Measurements from ENCODE around the gene LRP2.

The LRP2 gene

DNA sequence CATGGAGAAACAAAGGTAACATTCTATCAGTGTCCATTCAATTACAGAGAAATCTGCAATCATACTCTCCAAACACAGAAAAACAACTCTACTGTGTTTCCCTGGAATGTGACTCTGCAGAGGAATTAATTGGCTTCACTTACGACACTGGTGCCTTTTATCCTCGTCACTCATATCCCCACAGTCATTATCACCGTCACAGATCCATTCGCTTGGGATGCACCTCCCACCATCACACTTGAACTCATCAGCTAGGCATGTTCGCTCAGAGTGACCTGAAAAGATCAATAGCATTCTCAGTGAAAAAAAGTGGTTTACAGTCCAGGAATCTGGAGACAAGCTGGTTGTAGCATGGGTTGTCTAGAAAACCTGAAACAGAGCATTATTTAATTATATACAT, 168.7 kb downstream of the LRP2 start:
- Histone ChIP-seq H3K27ac (ENCODE audit: low read length, poor library complexity, severe bottlenecking) (no peak overlapping the region), H3K4ac (ENCODE audit: low read depth in 1 of 2, low read length in 2 of 2) (no peak overlapping the region), H2BK15ac (ENCODE audit: low read depth, poor library complexity, severe bottlenecking) (no peak overlapping the region), H3K9me3 (ENCODE audit: control insufficient read depth, low read length) (no peaks in the 10 kb centered on the region), H3K27me3 (ENCODE audit: control insufficient read depth in 1 of 2, insufficient read depth in 1 of 2, low read length in 2 of 2) (no peaks in the 10 kb centered on the region), H3K4me2 (ENCODE audit: low read length, poor library complexity, severe bottlenecking) (no peak overlapping the region), H3K36me3 (ENCODE audit: control insufficient read depth in 1 of 2, insufficient read depth in 2 of 2, low read depth in 1 of 2, low read length in 2 of 2) (no peaks in the 10 kb centered on the region), H2AFZ (ENCODE audit: low read depth, low read length) (no peak overlapping the region), H4K91ac (ENCODE audit: low read length) (no peak overlapping the region), H3K14ac (ENCODE audit: low read length in 2 of 2) (no peak overlapping the region), H2AK5ac (ENCODE audit: low read length, severe bottlenecking) (no peak overlapping the region), H3K23ac (ENCODE audit: low read length in 2 of 2) (no peak overlapping the region), H2BK5ac (ENCODE audit: low read depth, low read length, poor library complexity, severe bottlenecking) (no peak overlapping the region), H3K9ac (ENCODE audit: low read length) (no peak overlapping the region), H2BK120ac (ENCODE audit: low read depth, low read length) (no peak overlapping the region), H3K4me3 (ENCODE audit: insufficient read depth in 1 of 2, low read depth in 1 of 2, low read length in 2 of 2) (no peak overlapping the region), H3K79me1 (replicated peaks; ENCODE audit: low read length, poor library complexity, severe bottlenecking) (no peaks in the 10 kb centered on the region), H3K18ac (ENCODE audit: low read depth in 1 of 2, low read length in 2 of 2) (no peak overlapping the region), H2BK12ac (ENCODE audit: low read length in 2 of 2) (no peak overlapping the region), H3K4me1 (ENCODE audit: control insufficient read depth, insufficient read depth, low read depth, low read length) (no peaks in the 10 kb centered on the region), H4K8ac (ENCODE audit: low read length) (no peak overlapping the region)
- DNase-seq: no peak
- WGBS: 50% methylated on average over 4 of the region's 5 CpGs

DNA sequence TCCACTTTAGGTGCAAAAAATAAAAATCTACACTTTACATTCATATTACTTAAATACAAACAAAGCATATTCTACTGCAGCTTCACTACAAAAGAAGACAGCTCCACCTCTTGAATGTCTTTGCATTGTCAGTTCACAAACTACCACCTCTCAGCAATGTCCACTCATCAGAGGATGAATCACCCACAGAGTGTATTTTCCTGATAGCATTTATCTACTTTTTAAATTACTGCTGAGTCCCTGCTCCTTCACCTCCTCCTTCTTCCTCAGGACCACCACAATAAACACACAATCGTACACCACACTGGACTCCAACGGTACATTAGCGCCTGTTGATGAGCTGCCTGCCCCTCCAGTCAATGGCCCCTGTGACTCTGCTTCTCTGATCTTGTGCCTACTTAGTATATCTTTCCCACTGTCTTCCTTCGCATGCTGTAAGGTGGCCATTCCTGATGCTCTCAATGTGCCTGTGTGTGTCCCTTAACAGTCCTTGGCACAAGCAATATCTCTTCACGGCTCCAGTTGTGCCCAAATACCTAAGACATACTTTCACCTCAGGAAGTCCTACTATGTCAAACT, 172.0 kb downstream of the LRP2 start:
- Histone ChIP-seq H3K36me3 (ENCODE audit: control insufficient read depth in 1 of 2, insufficient read depth in 2 of 2, low read depth in 1 of 2, low read length in 2 of 2) (no peaks in the 10 kb centered on the region), H3K9ac (ENCODE audit: low read length) (no peak overlapping the region), H2AK5ac (ENCODE audit: low read length, severe bottlenecking) (no peak overlapping the region), H2BK12ac (ENCODE audit: low read length in 2 of 2) (no peak overlapping the region), H2AFZ (ENCODE audit: low read depth, low read length) (no peak overlapping the region), H3K23ac (ENCODE audit: low read length in 2 of 2) (no peak overlapping the region), H4K8ac (ENCODE audit: low read length) (no peak overlapping the region), H3K4me3 (ENCODE audit: insufficient read depth in 1 of 2, low read depth in 1 of 2, low read length in 2 of 2) (no peak overlapping the region), H3K14ac (ENCODE audit: low read length in 2 of 2) (no peak overlapping the region), H3K4me1 (ENCODE audit: control insufficient read depth, insufficient read depth, low read depth, low read length) (no peaks in the 10 kb centered on the region), H3K27ac (ENCODE audit: low read length, poor library complexity, severe bottlenecking) (no peak overlapping the region), H3K4ac (ENCODE audit: low read depth in 1 of 2, low read length in 2 of 2) (no peak overlapping the region), H3K4me2 (ENCODE audit: low read length, poor library complexity, severe bottlenecking) (no peak overlapping the region), H3K27me3 (ENCODE audit: control insufficient read depth in 1 of 2, insufficient read depth in 1 of 2, low read length in 2 of 2) (no peaks in the 10 kb centered on the region), H2BK120ac (ENCODE audit: low read depth, low read length) (no peak overlapping the region), H3K79me1 (replicated peaks; ENCODE audit: low read length, poor library complexity, severe bottlenecking) (no peaks in the 10 kb centered on the region), H2BK15ac (ENCODE audit: low read depth, poor library complexity, severe bottlenecking) (no peak overlapping the region), H2BK5ac (ENCODE audit: low read depth, low read length, poor library complexity, severe bottlenecking) (no peak overlapping the region), H3K18ac (ENCODE audit: low read depth in 1 of 2, low read length in 2 of 2) (no peak overlapping the region), H4K91ac (ENCODE audit: low read length) (no peak overlapping the region), H3K9me3 (ENCODE audit: control insufficient read depth, low read length) (no peaks in the 10 kb centered on the region)
- WGBS: 78% methylated on average over 5 of the region's 5 CpGs
- no peak for DNase-seq

DNA sequence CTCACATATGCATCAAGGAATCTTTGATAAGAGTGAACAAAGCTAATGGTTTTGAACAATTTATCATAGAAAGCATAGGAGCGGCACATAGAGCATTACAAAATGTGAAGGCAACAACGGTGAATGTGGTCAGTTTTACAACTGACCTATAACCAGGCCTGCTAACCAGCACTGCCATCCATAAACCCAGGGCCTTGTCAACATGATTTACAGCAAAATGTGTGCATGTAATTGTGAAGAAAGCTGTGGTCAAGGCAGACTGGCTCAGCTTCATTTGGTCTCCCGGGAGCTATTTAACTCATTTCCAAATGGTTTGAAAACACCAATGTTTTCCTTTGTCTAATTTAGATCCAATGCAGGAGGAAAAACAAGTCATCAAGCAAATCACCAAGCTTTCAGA, 173.2 kb downstream of the LRP2 start:
- Histone ChIP-seq H2BK15ac (ENCODE audit: low read depth, poor library complexity, severe bottlenecking) (no peak overlapping the region), H3K9ac (ENCODE audit: low read length) (no peak overlapping the region), H3K27me3 (ENCODE audit: control insufficient read depth in 1 of 2, insufficient read depth in 1 of 2, low read length in 2 of 2) (no peaks in the 10 kb centered on the region), H4K91ac (ENCODE audit: low read length) (no peak overlapping the region), H3K79me1 (replicated peaks; ENCODE audit: low read length, poor library complexity, severe bottlenecking) (no peaks in the 10 kb centered on the region), H2AK5ac (ENCODE audit: low read length, severe bottlenecking) (no peak overlapping the region), H3K14ac (ENCODE audit: low read length in 2 of 2) (no peak overlapping the region), H3K9me3 (ENCODE audit: control insufficient read depth, low read length) (no peaks in the 10 kb centered on the region), H3K4me2 (ENCODE audit: low read length, poor library complexity, severe bottlenecking) (no peak overlapping the region), H3K18ac (ENCODE audit: low read depth in 1 of 2, low read length in 2 of 2) (no peak overlapping the region), H3K4me3 (ENCODE audit: insufficient read depth in 1 of 2, low read depth in 1 of 2, low read length in 2 of 2) (no peak overlapping the region), H2BK120ac (ENCODE audit: low read depth, low read length) (no peak overlapping the region), H2BK12ac (ENCODE audit: low read length in 2 of 2) (no peak overlapping the region), H3K23ac (ENCODE audit: low read length in 2 of 2) (no peak overlapping the region), H3K36me3 (ENCODE audit: control insufficient read depth in 1 of 2, insufficient read depth in 2 of 2, low read depth in 1 of 2, low read length in 2 of 2) (no peaks in the 10 kb centered on the region), H3K4ac (ENCODE audit: low read depth in 1 of 2, low read length in 2 of 2) (no peak overlapping the region), H3K27ac (ENCODE audit: low read length, poor library complexity, severe bottlenecking) (no peak overlapping the region), H2BK5ac (ENCODE audit: low read depth, low read length, poor library complexity, severe bottlenecking) (no peak overlapping the region), H2AFZ (ENCODE audit: low read depth, low read length) (no peak overlapping the region), H3K4me1 (ENCODE audit: control insufficient read depth, insufficient read depth, low read depth, low read length) (no peaks in the 10 kb centered on the region), H4K8ac (ENCODE audit: low read length) (no peak overlapping the region)
- 41% methylated on average over 3 of the region's 3 CpGs for WGBS
- no peak for DNase-seq

DNA sequence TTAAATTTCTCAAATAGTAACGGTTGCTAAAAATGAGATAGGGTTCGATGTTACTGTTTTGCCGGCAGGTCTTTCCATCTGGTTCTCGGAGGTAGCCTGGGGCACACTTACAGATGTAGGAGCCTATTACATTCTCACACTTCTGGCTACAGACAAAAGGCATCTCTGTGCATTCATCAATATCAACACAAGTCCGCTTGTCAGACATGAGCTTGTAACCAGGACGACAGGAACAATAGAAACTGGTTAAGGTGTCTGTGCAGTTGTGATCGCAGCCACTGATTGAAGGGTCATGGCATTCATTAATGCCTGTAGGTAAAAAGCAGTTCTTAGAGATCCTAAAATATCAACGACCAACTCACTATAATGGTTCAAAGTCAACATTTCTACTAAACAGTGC, 176.6 kb downstream of the LRP2 start:
- Histone ChIP-seq H3K27me3 (ENCODE audit: control insufficient read depth in 1 of 2, insufficient read depth in 1 of 2, low read length in 2 of 2) (no peaks in the 10 kb centered on the region), H3K14ac (ENCODE audit: low read length in 2 of 2) (no peak overlapping the region), H3K23ac (ENCODE audit: low read length in 2 of 2) (no peak overlapping the region), H3K4me3 (ENCODE audit: insufficient read depth in 1 of 2, low read depth in 1 of 2, low read length in 2 of 2) (no peak overlapping the region), H3K4ac (ENCODE audit: low read depth in 1 of 2, low read length in 2 of 2) (no peak overlapping the region), H2BK5ac (ENCODE audit: low read depth, low read length, poor library complexity, severe bottlenecking) (no peak overlapping the region), H2BK15ac (ENCODE audit: low read depth, poor library complexity, severe bottlenecking) (no peak overlapping the region), H4K8ac (ENCODE audit: low read length) (no peak overlapping the region), H3K4me1 (ENCODE audit: control insufficient read depth, insufficient read depth, low read depth, low read length) (no peaks in the 10 kb centered on the region), H3K9ac (ENCODE audit: low read length) (no peak overlapping the region), H2AFZ (ENCODE audit: low read depth, low read length) (no peak overlapping the region), H3K79me1 (replicated peaks; ENCODE audit: low read length, poor library complexity, severe bottlenecking) (no peaks in the 10 kb centered on the region), H3K4me2 (ENCODE audit: low read length, poor library complexity, severe bottlenecking) (no peak overlapping the region), H3K18ac (ENCODE audit: low read depth in 1 of 2, low read length in 2 of 2) (no peak overlapping the region), H3K9me3 (ENCODE audit: control insufficient read depth, low read length) (no peaks in the 10 kb centered on the region), H3K36me3 (ENCODE audit: control insufficient read depth in 1 of 2, insufficient read depth in 2 of 2, low read depth in 1 of 2, low read length in 2 of 2) (no peaks in the 10 kb centered on the region), H2AK5ac (ENCODE audit: low read length, severe bottlenecking) (no peak overlapping the region), H3K27ac (ENCODE audit: low read length, poor library complexity, severe bottlenecking) (no peak overlapping the region), H4K91ac (ENCODE audit: low read length) (no peak overlapping the region), H2BK120ac (ENCODE audit: low read depth, low read length) (no peak overlapping the region), H2BK12ac (ENCODE audit: low read length in 2 of 2) (no peak overlapping the region)
- WGBS: 91% methylated on average over 8 of the region's 8 CpGs
- no peak for DNase-seq
